Activated T-helper 17 cell treated with anti-CD3 and anti-CD28 coated beads, Interleukin-2, amount 50 U/mL, for 72 hours (primary cell): ENCODE measurements around the gene BCOR. TPM values are rescaled to one million over a fixed set of nuclear protein-coding genes. Genes with fewer than 3 reads are reported as not detected.
A peak's percentile ranks its signal among the peaks of the same experiment; 100 is the strongest.

Experiments
- ATAC-seq: fragments of 150-1000 bp; cut with Tn5 transposase; replicated peaks from 2 replicates; pipeline ENCODE4 v1.10.0; 2021; ENCODE audit warnings: mild to moderate bottlenecking, moderate library complexity
- H3K27ac Mint-ChIP-seq: one replicate; pipeline ENCODE4 v1.8.0; 2022; ENCODE audit warnings: mixed read lengths
- H3K27me3 Mint-ChIP-seq: one replicate; pipeline ENCODE4 v1.8.0; 2022; ENCODE audit warnings: mixed read lengths
- H3K36me3 Mint-ChIP-seq: one replicate; pipeline ENCODE4 v1.8.0; 2022; ENCODE audit warnings: low read depth, mild to moderate bottlenecking, mixed read lengths
- H3K4me1 Mint-ChIP-seq: one replicate; pipeline ENCODE4 v1.8.0; 2022; ENCODE audit warnings: mixed read lengths
- H3K4me3 Mint-ChIP-seq: one replicate; pipeline ENCODE4 v1.8.0; 2022; ENCODE audit warnings: mild to moderate bottlenecking, mixed read lengths
- H3K9me3 Mint-ChIP-seq: one replicate; pipeline ENCODE4 v1.8.0; 2022; ENCODE audit warnings: mixed read lengths
- total RNA-seq, 2 donors: library from RNA; stranded (reverse); gene quantifications; one replicate each; pipeline ENCODE4 v1.2.3, GENCODE V29; 2022

Gene BCOR
- total RNA-seq, 2 donors from 2014 or later: 38.9 to 63.2 TPM

- no peaks in the 10 kb centered on the region for H3K9me3 Mint-ChIP-seq
- H3K4me3 Mint-ChIP-seq: peak overlapping the region; percentile 96
Measured at GRCh38 chrX:40096395-40097091, 1.2 kb downstream of the BCOR start.

GRCh38 chrX:40095583-40096394 lies 2.0 kb downstream of the BCOR start:
- Mint-ChIP-seq H3K36me3 (peaks cover 40% of the 10 kb centered on the region), H3K4me1 (peaks cover 11% of the 10 kb centered on the region), H3K9me3 (no peaks in the 10 kb centered on the region), H3K4me3 (peak overlapping the region; percentile 96), H3K27me3 (no peaks in the 10 kb centered on the region), H3K27ac (peak overlapping the region; percentile 82)
- peak; percentile 10 for ATAC-seq

More at GRCh38 chrX:40096395-40097091, 1.2 kb downstream of the BCOR start:
- ATAC-seq: peak; percentile 18
- Mint-ChIP-seq H3K27ac (peak overlapping the region; percentile 76), H3K4me1 (peaks cover 5% of the 10 kb centered on the region), H3K36me3 (peaks cover 34% of the 10 kb centered on the region), H3K27me3 (no peaks in the 10 kb centered on the region)

- H3K4me3 Mint-ChIP-seq: peak overlapping the region; percentile 96
- ATAC-seq: no peak
- peaks cover 12% of the 10 kb centered on the region for H3K4me1 Mint-ChIP-seq
- H3K27me3 Mint-ChIP-seq: no peaks in the 10 kb centered on the region
- no peaks in the 10 kb centered on the region for H3K9me3 Mint-ChIP-seq
- H3K36me3 Mint-ChIP-seq: peaks cover 41% of the 10 kb centered on the region
- peak overlapping the region; percentile 82 for H3K27ac Mint-ChIP-seq
Measured at GRCh38 chrX:40094900-40095582, 2.7 kb downstream of the BCOR start.

- Mint-ChIP-seq H3K36me3 (peaks cover 41% of the 10 kb centered on the region), H3K27ac (peak overlapping the region; percentile 82), H3K4me3 (peak overlapping the region; percentile 96), H3K4me1 (peaks cover 16% of the 10 kb centered on the region), H3K27me3 (no peaks in the 10 kb centered on the region), H3K9me3 (no peaks in the 10 kb centered on the region)
- ATAC-seq: no peak
Measured at GRCh38 chrX:40094041-40094899, 3.5 kb downstream of the BCOR start.

GRCh38 chrX:40093586-40093985 lies 4.2 kb downstream of the BCOR start:
- Mint-ChIP-seq H3K9me3 (no peaks in the 10 kb centered on the region), H3K27ac (no peak overlapping the region), H3K4me3 (peak overlapping the region; percentile 96), H3K4me1 (peaks cover 17% of the 10 kb centered on the region), H3K36me3 (peaks cover 41% of the 10 kb centered on the region), H3K27me3 (no peaks in the 10 kb centered on the region)
- no peak for ATAC-seq

- H3K4me1 Mint-ChIP-seq: peaks cover 17% of the 10 kb centered on the region
- H3K27ac Mint-ChIP-seq: no peak overlapping the region
- H3K27me3 Mint-ChIP-seq: no peaks in the 10 kb centered on the region
- peak overlapping the region; percentile 96 for H3K4me3 Mint-ChIP-seq
- peaks cover 41% of the 10 kb centered on the region for H3K36me3 Mint-ChIP-seq
- no peak for ATAC-seq
- no peaks in the 10 kb centered on the region for H3K9me3 Mint-ChIP-seq
Measured at GRCh38 chrX:40092808-40093435, 4.8 kb downstream of the BCOR start.

- Mint-ChIP-seq H3K4me1 (peaks cover 17% of the 10 kb centered on the region), H3K4me3 (peak overlapping the region; percentile 96), H3K36me3 (peaks cover 47% of the 10 kb centered on the region), H3K9me3 (no peaks in the 10 kb centered on the region), H3K27ac (no peak overlapping the region), H3K27me3 (no peaks in the 10 kb centered on the region)
- no peak for ATAC-seq
Measured at GRCh38 chrX:40091691-40092421, 5.9 kb downstream of the BCOR start.

- H3K4me1 Mint-ChIP-seq: peaks cover 20% of the 10 kb centered on the region
- no peak for ATAC-seq
- no peak overlapping the region for H3K27ac Mint-ChIP-seq
- no peaks in the 10 kb centered on the region for H3K9me3 Mint-ChIP-seq
- H3K4me3 Mint-ChIP-seq: peak overlapping the region; percentile 73
- H3K27me3 Mint-ChIP-seq: no peaks in the 10 kb centered on the region
- H3K36me3 Mint-ChIP-seq: peaks cover 53% of the 10 kb centered on the region
Measured at GRCh38 chrX:40090961-40091360, 6.8 kb downstream of the BCOR start.

- Mint-ChIP-seq H3K27me3 (no peaks in the 10 kb centered on the region), H3K4me3 (peak overlapping the region; percentile 73), H3K36me3 (peaks cover 49% of the 10 kb centered on the region), H3K9me3 (no peaks in the 10 kb centered on the region), H3K4me1 (peaks cover 20% of the 10 kb centered on the region), H3K27ac (no peak overlapping the region)
- ATAC-seq: peak; percentile 30
Measured at GRCh38 chrX:40090050-40090804, 7.5 kb downstream of the BCOR start.

GRCh38 chrX:40088803-40089540 lies 8.8 kb downstream of the BCOR start:
- no peak overlapping the region for H3K27ac Mint-ChIP-seq
- peaks cover 20% of the 10 kb centered on the region for H3K4me1 Mint-ChIP-seq
- ATAC-seq: no peak
- no peaks in the 10 kb centered on the region for H3K9me3 Mint-ChIP-seq
- peak overlapping the region; percentile 46 for H3K4me3 Mint-ChIP-seq
- no peaks in the 10 kb centered on the region for H3K27me3 Mint-ChIP-seq
- peaks cover 41% of the 10 kb centered on the region for H3K36me3 Mint-ChIP-seq

GRCh38 chrX:40088299-40088625 lies 9.5 kb downstream of the BCOR start:
- Mint-ChIP-seq H3K4me1 (peaks cover 20% of the 10 kb centered on the region), H3K4me3 (no peak overlapping the region), H3K9me3 (no peaks in the 10 kb centered on the region), H3K27ac (no peak overlapping the region), H3K27me3 (no peaks in the 10 kb centered on the region), H3K36me3 (peaks cover 36% of the 10 kb centered on the region)
- ATAC-seq: no peak
